WI38 (cell line): ENCODE measurements around the gene SUFU.

ENCODE experiments used
- H3K4me3 ChIP-seq: 2 replicates; pipeline ENCODE4 v1.5.1; 2011; ENCODE audit warnings: low read depth, mild to moderate bottlenecking, control low read depth, low read length
- CTCF ChIP-seq: IDR thresholded peaks from 2 replicates; pipeline ENCODE4 v1.5.1; 2012; ENCODE audit warnings: low read depth, mild to moderate bottlenecking, control low read depth, low read length

Gene SUFU

GRCh38 chr10:102470579-102471546 lies 32.9 kb upstream of the SUFU start:
- no peak for TF ChIP-seq CTCF
- H3K4me3 ChIP-seq = no peak overlapping the region

- no peak for TF ChIP-seq CTCF
Measured at GRCh38 chr10:102473445-102474331, 30.1 kb upstream of the SUFU start.

GRCh38 chr10:102475451-102476040 lies 28.2 kb upstream of the SUFU start:
- TF ChIP-seq CTCF = no peak
- H3K4me3 ChIP-seq = no peak overlapping the region

More at GRCh38 chr10:102473445-102474331, 30.1 kb upstream of the SUFU start:
- no peak overlapping the region for H3K4me3 ChIP-seq

- no peak for TF ChIP-seq CTCF
- H3K4me3 ChIP-seq = no peak overlapping the region
Measured at GRCh38 chr10:102476466-102477141, 27.2 kb upstream of the SUFU start.

- no peak for TF ChIP-seq CTCF
- no peak overlapping the region for H3K4me3 ChIP-seq
Measured at GRCh38 chr10:102479651-102480050, 24.1 kb upstream of the SUFU start.

GRCh38 chr10:102480396-102480795 lies 23.4 kb upstream of the SUFU start:
- H3K4me3 ChIP-seq = no peak overlapping the region
- no peak for TF ChIP-seq CTCF
